ENCODE results near the gene AP1AR. TPM values are rescaled to one million over a fixed set of nuclear protein-coding genes. Genes with fewer than 3 reads are reported as not detected.

The AP1AR gene
- polyA plus RNA-seq, 2 of the 4 experiments (the other 2 are of a cell fraction) = 16.0 to 34.6 TPM

GRCh38 chr4:112213091-112213490 is 18.5 kb upstream of the AP1AR start:
- no peak for DNase-seq (ENCODE audit: low read depth in 1 of 2, low spot score in 1 of 2)
- no peak overlapping the region for H3K4me2 ChIP-seq
- no peak for TF ChIP-seq HES2 (IDR thresholded peaks at IDR 0.05)
- no peak for TF ChIP-seq RNF2 (IDR thresholded peaks at IDR 0.05; ENCODE audit: borderline replicate concordance, low read depth)
- TF ChIP-seq ZFP36 (IDR thresholded peaks at IDR 0.05; ENCODE audit: borderline replicate concordance, partially characterized antibody) = no peak
- POLR2A ChIA-PET = no interaction called here
- ATAC-seq = no peak
- H3K4me1 ChIP-seq = no peaks in the 10 kb centered on the region
- FAIRE-seq = no peak
- WGBS (ENCODE audit: missing lambda C conversion rate) = 69% methylated on average over 2 of the region's 2 CpGs
- no peak overlapping the region for H3K4me3 ChIP-seq
- H3K9me3 ChIP-seq = no peaks in the 10 kb centered on the region
- CTCF ChIA-PET = interaction anchor here (0.7 to 2.1 kb wide), 4 partner anchors 21 to 311 kb away, joined by 3 to 6 read pairs (median 4); no protein-coding TSS in a partner anchor
- H3K27ac ChIP-seq = no peak overlapping the region

DNA sequence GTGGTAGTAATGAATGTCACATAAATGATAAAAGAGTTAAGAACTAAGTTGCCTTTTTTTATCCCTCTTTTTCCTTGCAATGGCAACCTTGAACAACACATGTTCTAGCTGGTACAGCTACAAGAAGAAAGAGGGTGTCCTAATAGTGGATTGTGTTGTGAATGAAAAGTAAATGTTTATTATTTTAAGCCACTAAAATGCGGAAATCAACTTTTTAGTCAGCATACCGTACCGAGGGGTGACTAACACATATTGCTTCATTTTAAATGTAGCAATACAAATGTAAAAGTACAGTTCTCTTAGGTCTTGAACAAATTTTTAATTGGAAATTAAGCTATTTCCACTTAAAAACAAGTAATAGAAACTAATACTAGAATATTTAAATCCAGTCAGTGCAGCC is 17.7 kb upstream of the AP1AR start:
- Histone ChIP-seq H3K27ac (no peak overlapping the region), H3K4me2 (no peak overlapping the region), H3K4me1 (no peaks in the 10 kb centered on the region), H3K4me3 (no peak overlapping the region), H3K9me3 (no peaks in the 10 kb centered on the region)
- ChIA-PET CTCF (interaction anchor here (0.6 to 2.1 kb wide), 7 partner anchors 9 to 114 kb away, joined by 3 to 6 read pairs (median 4); partner anchors contain the start of gene AP1AR), POLR2A (no interaction called here)
- FAIRE-seq (no peak), ATAC-seq (no peak), DNase-seq (ENCODE audit: low read depth in 1 of 2, low spot score in 1 of 2) (no peak)
- WGBS (ENCODE audit: missing lambda C conversion rate) = 73% methylated on average over 3 of the region's 3 CpGs
- TF ChIP-seq FOSL2 (IDR thresholded peaks at IDR 0.05) (no peak), FOSL2 (CRISPR knock-in tag; IDR thresholded peaks at IDR 0.05) (peak; percentile 32), MAZ (IDR thresholded peaks at IDR 0.05; ENCODE audit: borderline replicate concordance, low read depth, low read length) (no peak)

DNA sequence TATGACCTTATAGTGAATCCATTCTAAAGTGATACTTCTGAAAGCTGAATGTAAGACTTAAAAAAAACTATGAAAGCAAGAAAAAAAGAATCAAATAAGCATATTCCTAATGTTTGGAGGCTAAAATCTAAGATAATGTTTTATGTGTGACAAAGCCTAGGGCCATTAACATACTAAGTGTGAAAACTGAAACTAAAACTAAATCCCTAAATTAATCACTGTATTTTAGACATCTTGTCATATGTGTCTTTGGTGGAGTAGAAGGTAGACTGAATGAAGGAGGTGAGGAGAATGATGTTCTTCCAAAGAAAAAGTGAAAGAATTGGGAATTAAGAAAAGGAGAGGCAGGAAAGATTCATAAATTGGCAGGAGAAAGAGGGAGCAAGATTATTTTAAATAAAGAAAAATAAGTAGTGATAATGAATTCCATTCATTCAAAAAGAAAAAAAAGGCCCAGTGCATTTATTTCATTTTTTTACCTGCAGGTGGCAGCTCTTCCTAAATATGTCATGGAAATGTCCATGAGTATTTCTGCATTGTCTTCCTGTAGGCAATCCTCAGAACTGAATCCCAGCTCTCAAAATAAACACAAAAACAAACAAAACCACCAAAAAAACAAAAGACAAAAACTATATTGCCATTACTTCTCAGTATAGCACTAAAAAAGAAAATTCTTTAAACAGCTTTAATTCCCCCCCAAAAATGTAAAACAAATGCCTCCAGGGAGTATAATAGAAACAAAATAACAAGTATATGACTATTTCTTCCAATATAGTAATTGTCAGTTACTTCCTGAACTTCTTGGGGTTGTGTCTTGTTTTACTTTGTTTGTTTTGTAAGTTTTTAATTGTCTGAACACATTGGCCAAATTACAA is 17.0 kb upstream of the AP1AR start:
- H3K4me1 ChIP-seq = no peaks in the 10 kb centered on the region
- H3K9me3 ChIP-seq = no peaks in the 10 kb centered on the region
- ChIA-PET CTCF (interaction anchor here (0.6 to 2.1 kb wide), 8 partner anchors 8 to 115 kb away, joined by 3 to 8 read pairs (median 4); partner anchors contain the start of gene AP1AR), POLR2A (no interaction called here)
- ATAC-seq (peak in 1 of 2 experiments; percentile 59; a peak in 2 of 6 replicates), FAIRE-seq (no peak), DNase-seq (ENCODE audit: low read depth in 1 of 2, low spot score in 1 of 2) (peak; percentile 29 to 46)
- TF ChIP-seq CTCF (IDR thresholded peaks at IDR 0.05) (peak; percentile 50), HEYL (CRISPR knock-in tag; IDR thresholded peaks at IDR 0.05) (no peak), SMC3 (IDR thresholded peaks at IDR 0.05) (peak; percentile 59), RAD21 (conservative IDR thresholded peaks at IDR 0.05 in 1 of 2, IDR thresholded peaks at IDR 0.05 in 1 of 2) (peak; percentile 40 to 59; a peak in 3 of 5 replicates)
- no peak overlapping the region for H3K27ac ChIP-seq
- H3K4me3 ChIP-seq = no peak overlapping the region
- H3K4me2 ChIP-seq = no peak overlapping the region

- Histone ChIP-seq H3K27ac (no peak overlapping the region), H3K4me2 (no peak overlapping the region), H3K4me1 (no peaks in the 10 kb centered on the region), H3K4me3 (no peak overlapping the region), H3K9me3 (no peaks in the 10 kb centered on the region)
- no peak for FAIRE-seq
- 89% methylated on average over 6 of the region's 7 CpGs for WGBS (ENCODE audit: missing lambda C conversion rate)
- no peak for DNase-seq (ENCODE audit: low read depth in 1 of 2, low spot score in 1 of 2)
- POLR2A ChIA-PET = no interaction called here
- TF ChIP-seq RNF2 (IDR thresholded peaks at IDR 0.05; ENCODE audit: borderline replicate concordance, low read depth) (no peak), MYC (IDR thresholded peaks at IDR 0.05; ENCODE audit: borderline replicate concordance, low read length) (no peak), RARB (CRISPR knock-in tag; IDR thresholded peaks at IDR 0.05) (no peak)
- CTCF ChIA-PET = interaction anchor here (0.6 to 0.7 kb wide), 2 partner anchors 55 to 1781 kb away, joined by 3 read pairs; no protein-coding TSS in a partner anchor
- no peak for ATAC-seq
Observed at GRCh38 chr4:112219826-112220366, 11.7 kb upstream of the AP1AR start.
